AG10803 (cell line): Measurements from ENCODE around the gene KDELR3.

ENCODE experiments used
- DNase-seq: peaks from one replicate; pipeline ENCODE4 v3.0.0; 2010; ENCODE audit warnings: low read depth
- H3K4me3 ChIP-seq: 2 replicates; pipeline ENCODE4 v1.5.1; 2011; ENCODE audit warnings: mild to moderate bottlenecking, low read length, control low read depth
- CTCF ChIP-seq: conservative IDR thresholded peaks from 2 replicates; pipeline ENCODE4 v1.5.1; 2011; ENCODE audit warnings: mild to moderate bottlenecking, low read length, control low read depth, inconsistent platforms

The KDELR3 gene

GRCh38 chr22:38474003-38474607 is 6.2 kb downstream of the KDELR3 start:
- DNase-seq, result no peak
- no peak for TF ChIP-seq CTCF

GRCh38 chr22:38477585-38477984 is 9.7 kb downstream of the KDELR3 start:
- TF ChIP-seq CTCF, result no peak
- DNase-seq, result no peak
- H3K4me3 ChIP-seq, result no peak overlapping the region

More at GRCh38 chr22:38474003-38474607, 6.2 kb downstream of the KDELR3 start:
- no peak overlapping the region for H3K4me3 ChIP-seq

GRCh38 chr22:38479096-38479837 is 11.4 kb downstream of the KDELR3 start:
- TF ChIP-seq CTCF, result no peak
- no peak for DNase-seq
- no peak overlapping the region for H3K4me3 ChIP-seq

- no peak for TF ChIP-seq CTCF
- DNase-seq, result no peak
- no peak overlapping the region for H3K4me3 ChIP-seq
Measured at GRCh38 chr22:38481162-38481870, 13.4 kb downstream of the KDELR3 start.

- H3K4me3 ChIP-seq, result no peak overlapping the region
- no peak for TF ChIP-seq CTCF
- DNase-seq, result no peak
Measured at GRCh38 chr22:38481871-38482332, 14.0 kb downstream of the KDELR3 start.

GRCh38 chr22:38482662-38483308 is 14.9 kb downstream of the KDELR3 start:
- no peak for DNase-seq
- H3K4me3 ChIP-seq, result no peak overlapping the region
- no peak for TF ChIP-seq CTCF
